ENCODE measurements around the gene FOXK2. TPM values are rescaled to one million over a fixed set of nuclear protein-coding genes. Genes with fewer than 3 reads are reported as not detected.

The FOXK2 gene
- total and polyA plus RNA-seq, 2 donors (not counting 3 experiments of a cell fraction or from before 2014, with no cell fraction given): 33.4 to 79.3 TPM

DNA sequence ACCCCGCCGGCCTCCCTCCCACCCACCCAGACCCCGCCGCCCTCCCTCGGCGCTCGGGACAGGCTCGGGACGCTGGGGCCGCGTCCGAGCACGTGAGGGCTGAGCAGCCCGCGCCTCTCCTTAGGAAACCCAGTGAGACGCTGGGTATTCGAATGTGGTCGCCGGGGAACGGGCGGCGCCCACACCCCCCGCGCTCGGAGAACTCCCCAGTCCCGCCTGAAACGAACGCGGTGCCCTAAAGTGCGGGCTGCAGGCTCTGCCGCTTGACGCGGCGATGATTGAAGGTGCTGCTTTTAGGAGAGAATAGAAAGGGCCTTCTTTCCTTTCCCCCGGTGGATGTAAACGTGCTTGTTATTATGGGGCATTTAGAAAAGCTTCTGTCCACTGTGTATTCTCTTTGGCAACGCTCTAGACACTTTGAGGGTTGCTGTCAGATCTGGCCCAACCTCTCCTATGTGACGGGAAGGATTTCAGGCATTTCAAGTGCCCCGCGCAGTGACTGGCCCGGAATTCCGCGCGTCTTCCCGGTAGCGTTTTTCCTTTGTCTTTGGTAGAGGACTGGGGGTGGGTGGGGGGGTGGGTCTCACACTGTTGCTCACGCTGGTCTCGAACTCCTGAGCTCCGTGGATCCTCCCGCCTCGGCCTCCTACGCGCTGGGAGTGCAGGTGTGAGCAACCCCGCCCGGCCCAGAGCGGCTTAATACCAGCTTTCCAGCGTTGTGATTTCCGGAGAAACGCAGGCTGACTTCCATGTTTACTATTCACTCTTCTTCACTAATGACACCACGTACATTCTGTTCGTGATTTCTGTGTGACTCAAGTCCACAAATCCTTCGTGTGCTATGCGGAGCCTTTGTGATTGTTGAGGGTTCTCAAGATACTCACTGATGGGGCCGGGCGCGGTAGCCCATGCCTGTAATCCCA lies 21.8 kb upstream of the FOXK2 start:
- BruUV-seq (replicated peaks): no TSS peak
- H3K79me2 ChIP-seq (ENCODE audit: control insufficient read depth, insufficient read depth, low read length): no peaks in the 10 kb centered on the region
- TF ChIP-seq POLR2A (IDR thresholded peaks at IDR 0.05; ENCODE audit: low read depth, low read length) (no peak), EZH2 (IDR thresholded peaks at IDR 0.05; ENCODE audit: borderline replicate concordance, low read depth, low read length, severe bottlenecking) (no peak)
- H3K4me1 ChIP-seq (ENCODE audit: control insufficient read depth, extremely low read depth, insufficient read depth, low read length): peaks cover 8% of the 10 kb centered on the region
- no peaks in the 10 kb centered on the region for H3K9me3 ChIP-seq (replicated peaks; ENCODE audit: control insufficient read depth, insufficient read depth, low read length)
- peak overlapping the region; percentile 17 for H3K4me2 ChIP-seq (ENCODE audit: insufficient read depth, low read length)
- CTCF ChIA-PET: interaction anchor here (0.6 to 2.6 kb wide), 3 partner anchors 24 to 141 kb away, joined by 3 to 6 read pairs (median 5); no protein-coding TSS in a partner anchor
- dilution Hi-C loops (cut with MboI; ENCODE audit: extremely low pct_ligation_motif_present, low sequenced_read_pairs) (no loop called here), intact Hi-C loops (cut with micrococcal nuclease) (loop anchor here (1.0 kb wide), 1 partner anchor 54 kb away; no protein-coding TSS in a partner anchor)
- H3K9ac ChIP-seq (replicated peaks; ENCODE audit: extremely low read depth, insufficient read depth, low read length): peak overlapping the region; percentile 56
- POLR2A ChIA-PET: no interaction called here
- H3K27me3 ChIP-seq (ENCODE audit: control insufficient read depth in 2 of 2, insufficient read depth in 2 of 2, low read length in 2 of 2): peaks cover 0 to 2% of the 10 kb centered on the region in 2 experiments
- H3K9me1 ChIP-seq (replicated peaks; ENCODE audit: control insufficient read depth, extremely low read depth, insufficient read depth, low read length): no peaks in the 10 kb centered on the region
- DNase-seq (ENCODE audit: low read depth, low spot score) (peak; percentile 51), FAIRE-seq (peak; percentile 40)
- H3K27ac ChIP-seq (ENCODE audit: insufficient read depth, low read depth, low read length): no peak overlapping the region
- H2AFZ ChIP-seq (ENCODE audit: low read depth, low read length): peak overlapping the region; percentile 69
- H3K4me3 ChIP-seq (replicated peaks in 1 of 3; ENCODE audit: insufficient read depth in 1 of 3, low read depth in 1 of 3, low read length in 3 of 3): peak overlapping the region in 2 of 3 experiments; percentile 10 to 48
- no peaks in the 10 kb centered on the region for H4K20me1 ChIP-seq (replicated peaks; ENCODE audit: control insufficient read depth, extremely low read depth, insufficient read depth, low read length)
- no peaks in the 10 kb centered on the region for H3K36me3 ChIP-seq (ENCODE audit: control insufficient read depth in 2 of 2, extremely low read depth in 1 of 2, insufficient read depth in 2 of 2, low read length in 2 of 2)

- intact Hi-C loops (cut with micrococcal nuclease) (no loop called here), dilution Hi-C loops (cut with MboI; ENCODE audit: extremely low pct_ligation_motif_present, low sequenced_read_pairs) (no loop called here)
- Histone ChIP-seq H3K27ac (ENCODE audit: insufficient read depth, low read depth, low read length) (no peak overlapping the region), H3K9ac (replicated peaks; ENCODE audit: extremely low read depth, insufficient read depth, low read length) (no peak overlapping the region), H3K4me2 (ENCODE audit: insufficient read depth, low read length) (no peak overlapping the region), H3K79me2 (ENCODE audit: control insufficient read depth, insufficient read depth, low read length) (no peaks in the 10 kb centered on the region), H3K4me1 (ENCODE audit: control insufficient read depth, extremely low read depth, insufficient read depth, low read length) (peaks cover 4% of the 10 kb centered on the region), H3K4me3 (replicated peaks in 1 of 3; ENCODE audit: insufficient read depth in 1 of 3, low read depth in 1 of 3, low read length in 3 of 3) (no peak overlapping the region), H3K9me1 (replicated peaks; ENCODE audit: control insufficient read depth, extremely low read depth, insufficient read depth, low read length) (no peaks in the 10 kb centered on the region), H4K20me1 (replicated peaks; ENCODE audit: control insufficient read depth, extremely low read depth, insufficient read depth, low read length) (no peaks in the 10 kb centered on the region), H3K27me3 (ENCODE audit: control insufficient read depth in 2 of 2, insufficient read depth in 2 of 2, low read length in 2 of 2) (peaks cover 0 to 2% of the 10 kb centered on the region in 2 experiments), H3K36me3 (ENCODE audit: control insufficient read depth in 2 of 2, extremely low read depth in 1 of 2, insufficient read depth in 2 of 2, low read length in 2 of 2) (no peaks in the 10 kb centered on the region), H3K9me3 (replicated peaks; ENCODE audit: control insufficient read depth, insufficient read depth, low read length) (no peaks in the 10 kb centered on the region), H2AFZ (ENCODE audit: low read depth, low read length) (no peak overlapping the region)
- ChIA-PET CTCF (interaction anchor here (0.9 kb wide), 1 partner anchor 49 kb away, joined by 4 read pairs; no protein-coding TSS in a partner anchor), POLR2A (no interaction called here)
- FAIRE-seq (no peak), DNase-seq (ENCODE audit: low read depth, low spot score) (no peak)
- no peak for TF ChIP-seq FOS (IDR thresholded peaks at IDR 0.05; ENCODE audit: borderline replicate concordance, insufficient read depth, low read length)
- no peak for TF ChIP-seq POLR2A (IDR thresholded peaks at IDR 0.05; ENCODE audit: low read depth, low read length)
- no peak for TF ChIP-seq POLR2AphosphoS5 (IDR thresholded peaks at IDR 0.05; ENCODE audit: insufficient read depth, low read depth, low read length)
- no peak for TF ChIP-seq GATA2 (IDR thresholded peaks at IDR 0.05; ENCODE audit: insufficient read depth, insufficient read length, low read depth, low read length)
- TF ChIP-seq, protein P1, sequence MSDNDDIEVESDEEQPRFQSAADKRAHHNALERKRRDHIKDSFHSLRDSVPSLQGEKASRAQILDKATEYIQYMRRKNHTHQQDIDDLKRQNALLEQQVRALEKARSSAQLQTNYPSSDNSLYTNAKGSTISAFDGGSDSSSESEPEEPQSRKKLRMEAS (IDR thresholded peaks at IDR 0.05; ENCODE audit: insufficient read depth, insufficient read length): no peak
- TF ChIP-seq JUN (IDR thresholded peaks at IDR 0.05; ENCODE audit: borderline replicate concordance, insufficient read depth, insufficient read length, low read depth): no peak
- TF ChIP-seq CTCF (IDR thresholded peaks at IDR 0.05; ENCODE audit: extremely low read depth in 1 of 2, insufficient read depth in 1 of 2, low read depth in 1 of 2, low read length in 2 of 2): no peak
- no peak for TF ChIP-seq EZH2 (IDR thresholded peaks at IDR 0.05; ENCODE audit: borderline replicate concordance, low read depth, low read length, severe bottlenecking)
- no peak for TF ChIP-seq MYC (IDR thresholded peaks at IDR 0.05; ENCODE audit: low read depth, low read length)
- no TSS peak for BruUV-seq (replicated peaks)
These were observed 17.3 kb upstream of the FOXK2 start for GRCh38 chr17:82502207-82502606.

Measured in endothelial cell of umbilical vein (primary cell).